D341Med (cell line): ENCODE measurements around the gene CFAP119.

Experiments used
- DNase-seq: peaks from one replicate; pipeline ENCODE4 v3.0.0; 2012; ENCODE audit warnings: low spot score

CFAP119 gene

DNA sequence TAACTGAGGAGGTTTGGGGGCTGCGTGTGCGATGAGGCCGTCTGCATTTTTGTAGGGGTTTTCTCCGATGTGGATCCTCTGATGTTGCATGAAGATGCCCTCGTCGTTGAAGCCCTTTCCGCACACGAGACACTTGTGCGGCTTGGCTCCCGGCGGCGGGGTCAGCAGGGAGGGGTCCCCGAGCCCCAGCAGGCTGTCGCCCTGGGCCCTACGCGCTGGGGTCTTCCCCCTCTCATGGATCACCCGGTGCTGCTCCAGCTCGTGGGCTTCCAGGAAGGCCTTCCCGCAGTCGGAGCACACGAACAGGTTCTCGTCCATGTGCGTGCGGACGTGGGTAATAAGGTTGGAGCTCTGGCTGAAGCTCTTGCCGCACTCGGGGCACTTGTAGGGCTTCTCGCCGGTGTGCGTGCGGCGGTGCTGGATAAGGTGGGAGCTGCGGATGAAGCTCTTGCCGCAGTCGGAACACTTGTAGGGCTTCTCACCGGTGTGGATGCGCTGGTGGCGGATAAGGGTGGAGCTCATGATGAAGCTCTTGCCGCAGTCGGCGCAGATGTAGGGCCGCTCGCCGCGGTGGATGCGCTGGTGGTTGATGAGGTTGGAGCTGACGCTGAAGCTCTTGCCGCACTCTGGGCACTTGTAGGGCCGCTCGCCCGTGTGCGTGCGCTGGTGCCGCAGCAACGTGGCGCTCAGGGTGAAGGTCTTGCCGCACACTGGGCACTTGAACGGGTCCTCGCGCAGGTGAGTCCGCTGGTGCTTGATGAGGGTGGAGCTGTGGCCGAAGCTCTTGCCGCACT, 20.8 kb upstream of the CFAP119 start:
- DNase-seq: no peak

DNA sequence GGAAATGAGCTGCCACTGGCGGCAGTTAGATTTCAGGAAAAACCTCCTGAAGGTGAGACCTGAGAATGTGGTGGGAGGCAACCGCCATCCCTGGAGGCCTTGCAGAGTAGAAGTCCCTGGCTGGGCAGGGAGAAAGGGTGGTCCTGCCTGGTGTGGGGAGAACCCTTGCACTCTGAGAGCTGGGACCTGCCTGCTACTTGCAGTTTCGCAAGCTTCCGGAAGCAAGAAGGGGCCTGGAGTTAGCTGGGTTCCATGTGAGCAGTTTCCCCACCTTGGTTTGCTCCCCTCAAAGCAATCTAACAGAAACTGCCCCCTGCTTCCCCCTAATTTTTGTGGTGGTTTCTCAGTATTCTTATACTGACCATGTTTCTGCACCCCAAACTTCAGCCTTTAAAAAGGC, 18.7 kb upstream of the CFAP119 start:
- no peak for DNase-seq

DNA sequence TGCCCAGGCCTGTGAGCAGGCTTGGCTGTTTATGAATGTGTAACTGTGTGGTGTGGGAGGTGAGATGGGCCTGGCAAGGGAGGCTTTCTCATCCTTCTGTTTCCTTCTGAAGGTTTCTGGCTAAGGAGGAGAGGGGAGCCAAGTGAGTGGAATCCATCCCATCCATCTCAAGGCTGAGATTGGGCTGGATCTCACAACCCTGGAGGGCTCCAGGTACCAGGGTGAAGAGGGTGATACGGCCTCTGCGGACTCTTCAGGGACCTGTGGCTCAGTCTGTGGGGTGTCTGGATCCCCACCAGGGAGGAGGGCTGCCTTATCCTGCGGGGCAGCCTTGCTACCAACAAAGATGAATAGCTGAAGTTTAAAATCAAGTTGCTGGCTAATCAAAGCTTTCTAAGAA, 18.2 kb upstream of the CFAP119 start:
- no peak for DNase-seq

DNA sequence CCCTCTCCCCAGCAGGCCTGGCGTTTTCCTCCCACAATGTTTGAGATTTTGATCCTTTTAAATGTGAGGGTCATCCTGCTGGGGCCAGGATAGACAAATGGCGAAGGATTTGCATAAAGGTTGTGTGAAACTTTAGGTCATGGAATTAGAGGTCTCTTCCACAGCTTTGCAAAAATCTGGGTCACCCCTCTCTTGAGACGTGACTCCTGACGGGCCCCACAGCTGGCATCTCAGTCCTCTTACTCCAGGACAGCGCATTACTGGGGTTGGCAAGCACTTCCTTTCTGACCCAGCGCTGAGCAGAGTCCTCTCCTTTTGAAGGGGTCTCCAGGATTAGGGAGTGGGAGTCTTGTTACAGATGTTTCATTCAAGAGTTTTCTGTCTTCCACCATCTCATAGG, 17.7 kb upstream of the CFAP119 start:
- no peak for DNase-seq

DNA sequence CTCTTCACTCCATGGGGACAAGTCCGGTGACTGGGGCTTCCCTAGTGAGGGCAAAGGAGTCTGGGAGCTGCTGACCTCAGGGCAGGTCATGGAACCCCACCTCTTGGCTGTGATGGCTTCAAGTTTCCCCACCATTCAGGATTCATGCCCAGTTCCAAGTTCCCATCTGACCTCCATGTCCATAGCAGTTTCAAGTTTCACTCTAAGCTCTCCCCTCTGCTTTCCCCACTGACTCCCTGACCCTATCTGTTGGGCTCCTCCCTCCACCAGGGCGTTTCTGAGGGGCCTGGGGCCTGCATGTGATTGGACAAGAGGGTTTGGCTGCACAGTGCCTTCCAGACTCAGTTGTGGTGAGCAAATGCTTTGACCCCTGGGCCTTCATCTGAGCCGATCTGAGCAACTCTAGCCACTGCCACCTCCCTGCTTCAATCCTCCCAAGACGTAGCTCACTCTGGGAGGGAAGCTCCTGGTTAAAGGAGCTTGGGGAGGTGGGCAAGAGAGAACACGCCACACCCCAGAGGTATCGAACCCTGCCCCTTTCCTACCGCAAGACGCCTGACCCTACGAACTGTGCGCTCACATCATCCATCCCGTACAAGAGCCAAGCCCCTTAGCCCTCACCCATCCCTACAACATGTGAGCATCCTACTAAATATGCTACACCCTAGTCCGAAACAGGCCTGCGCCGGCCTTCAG, 16.8 kb upstream of the CFAP119 start:
- no peak for DNase-seq

DNA sequence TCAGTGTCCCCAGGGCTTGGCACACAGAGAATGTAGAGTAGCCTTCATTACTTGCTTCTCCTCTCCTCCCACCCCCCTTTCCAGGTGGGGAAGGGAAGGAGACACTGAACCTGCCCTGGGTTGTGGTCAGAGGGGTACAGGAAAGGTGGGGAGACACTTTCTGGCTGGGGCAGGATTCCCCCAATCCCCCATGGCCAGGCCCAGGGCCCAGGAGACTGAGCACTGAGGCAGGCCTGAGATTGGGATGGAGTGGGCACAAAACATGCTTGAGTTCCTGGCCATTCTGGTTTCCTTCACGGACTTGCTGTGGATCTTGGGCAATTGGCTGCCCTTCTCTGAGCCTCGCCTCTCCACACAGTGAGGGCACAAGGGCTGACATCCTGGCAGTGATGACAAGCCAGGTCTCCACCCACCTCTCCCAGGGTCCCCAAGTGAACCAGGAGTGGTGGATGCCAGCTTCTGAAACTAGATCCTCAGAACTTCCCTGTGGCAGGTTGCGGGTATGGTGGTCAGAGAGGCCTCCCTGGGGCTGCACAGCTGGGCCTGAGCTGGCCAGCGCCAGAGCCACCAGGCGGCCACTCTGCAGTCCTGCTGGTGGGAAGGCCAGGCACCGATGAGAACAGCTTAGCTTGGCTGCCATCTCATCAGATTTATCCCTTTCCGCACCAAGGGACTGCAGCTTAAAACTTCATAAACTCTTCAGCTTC, 15.9 kb upstream of the CFAP119 start:
- no peak for DNase-seq

DNA sequence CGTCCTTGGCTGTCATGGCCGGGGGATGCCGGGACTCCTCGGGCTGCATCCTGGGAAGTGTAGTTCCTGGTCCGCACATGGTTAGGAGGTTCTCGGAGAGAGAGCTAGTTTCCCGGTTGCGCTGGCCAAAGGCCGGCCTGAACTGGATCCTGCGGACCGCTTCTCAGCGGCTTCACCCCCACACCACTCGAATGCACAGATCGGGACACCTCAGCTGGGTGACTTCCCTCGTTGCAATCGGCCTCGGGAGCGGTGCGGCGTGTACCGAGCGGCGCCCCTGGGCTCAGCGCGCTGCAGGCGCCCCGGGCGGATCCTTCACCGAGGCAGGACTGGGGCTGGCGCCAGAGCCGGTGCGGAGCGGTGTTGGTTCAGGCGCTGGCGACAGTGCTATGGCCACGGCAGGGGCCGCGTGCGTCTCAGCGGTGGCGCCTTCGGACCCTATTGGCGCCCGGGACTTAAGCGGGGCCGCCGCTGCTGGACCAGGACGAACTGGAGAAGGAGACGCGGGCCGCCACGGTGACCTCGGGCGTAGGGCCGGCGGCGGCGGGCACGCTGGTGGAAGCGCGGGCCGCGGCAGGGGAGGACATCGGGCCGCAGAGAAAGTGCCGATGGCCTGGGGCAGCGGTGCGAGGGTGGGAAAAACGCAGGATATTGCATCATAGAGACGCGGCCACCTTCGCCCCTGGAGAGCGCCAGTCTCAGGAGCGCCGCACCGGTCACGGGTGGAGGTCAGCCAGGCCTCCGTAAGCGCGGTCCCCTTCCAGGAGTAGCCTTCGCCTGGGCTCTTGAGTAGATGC, 13.7 kb upstream of the CFAP119 start:
- peak; percentile 92 for DNase-seq

DNA sequence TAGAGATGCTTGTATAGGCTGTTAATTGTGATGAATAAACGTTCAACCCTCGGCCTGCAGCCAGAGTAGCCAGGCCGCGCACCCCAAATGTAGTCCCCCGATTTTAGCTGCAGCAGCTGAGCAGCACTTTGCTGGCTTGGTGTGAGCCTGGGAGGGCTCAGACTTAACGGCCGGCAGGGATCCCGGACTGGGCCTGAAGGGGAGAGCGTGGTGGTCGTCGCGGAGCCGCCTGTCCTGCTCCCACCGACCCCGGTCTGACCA, 13.2 kb upstream of the CFAP119 start:
- no peak for DNase-seq

DNA sequence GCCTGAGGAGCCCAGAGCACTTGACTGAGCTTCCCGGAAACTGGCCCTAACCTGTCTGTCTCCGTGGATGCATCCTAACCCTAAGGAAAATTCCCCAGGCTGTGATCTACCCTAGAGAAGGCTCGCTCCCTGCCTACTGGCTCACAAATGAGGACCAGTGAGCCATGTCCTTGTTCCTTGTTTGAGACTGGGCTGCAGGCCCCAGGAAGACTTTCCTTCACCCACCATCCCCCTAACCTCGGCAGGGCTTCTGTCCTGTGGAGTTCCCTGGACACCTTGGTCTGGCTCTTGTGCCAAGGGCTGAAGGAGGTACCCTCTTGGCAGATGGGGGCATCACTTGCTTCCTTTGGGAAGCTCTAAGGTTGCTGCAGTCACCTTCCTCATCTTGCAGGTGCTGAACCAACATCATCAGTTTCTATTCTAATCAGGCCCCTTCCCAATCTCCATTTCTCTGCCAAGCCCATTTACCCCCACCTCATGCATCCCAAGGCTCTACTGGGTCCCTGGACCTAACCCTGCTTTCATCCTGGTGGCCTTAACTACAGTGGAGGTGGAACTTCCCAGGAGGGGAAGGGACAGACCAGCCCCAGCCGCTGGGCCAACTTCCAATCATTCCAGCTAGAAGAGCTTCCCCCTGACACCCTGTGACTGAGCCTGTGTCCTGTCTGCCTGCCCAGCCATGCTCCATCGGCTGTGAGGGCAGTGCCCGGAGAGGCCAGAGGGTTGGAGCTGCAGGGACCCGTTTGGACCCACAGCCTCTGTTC, 12.7 kb upstream of the CFAP119 start:
- DNase-seq: no peak

DNA sequence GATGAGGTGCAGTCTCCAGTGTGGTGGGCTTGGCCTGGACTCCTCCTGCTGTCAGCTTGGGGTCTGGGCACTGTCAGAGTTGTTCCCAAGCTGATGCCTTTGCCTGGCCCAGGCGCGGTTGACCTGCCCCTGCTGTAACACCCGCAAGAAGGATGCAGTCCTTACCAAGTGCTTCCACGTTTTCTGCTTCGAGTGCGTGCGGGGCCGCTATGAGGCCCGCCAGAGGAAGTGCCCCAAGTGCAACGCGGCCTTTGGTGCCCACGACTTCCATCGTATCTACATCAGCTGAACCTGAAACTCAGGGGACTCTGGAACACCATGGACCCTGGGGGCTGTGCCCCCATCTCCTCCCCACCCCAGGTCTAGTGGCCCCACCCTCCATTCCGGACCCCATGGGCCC, 12.0 kb upstream of the CFAP119 start:
- no peak for DNase-seq

DNA sequence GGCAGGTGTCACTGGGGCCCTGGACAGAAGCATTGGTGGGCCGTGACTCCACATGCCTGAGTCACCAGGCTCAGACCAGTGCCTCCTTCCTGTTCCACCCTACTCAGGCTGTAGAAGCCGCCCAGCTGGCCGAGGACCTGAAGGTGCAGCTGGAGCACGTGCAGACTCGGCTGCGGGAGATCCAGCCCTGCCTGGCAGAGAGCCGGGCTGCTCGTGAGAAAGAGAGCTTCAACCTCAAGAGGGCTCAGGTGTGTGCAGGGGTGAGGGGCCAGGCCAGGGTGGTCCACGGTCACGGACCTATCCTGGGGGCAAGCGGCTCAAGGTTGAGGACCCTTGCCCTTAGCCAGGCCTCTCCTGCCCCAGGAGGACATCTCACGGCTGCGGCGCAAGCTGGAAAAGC, 9.9 kb upstream of the CFAP119 start:
- no peak for DNase-seq

DNA sequence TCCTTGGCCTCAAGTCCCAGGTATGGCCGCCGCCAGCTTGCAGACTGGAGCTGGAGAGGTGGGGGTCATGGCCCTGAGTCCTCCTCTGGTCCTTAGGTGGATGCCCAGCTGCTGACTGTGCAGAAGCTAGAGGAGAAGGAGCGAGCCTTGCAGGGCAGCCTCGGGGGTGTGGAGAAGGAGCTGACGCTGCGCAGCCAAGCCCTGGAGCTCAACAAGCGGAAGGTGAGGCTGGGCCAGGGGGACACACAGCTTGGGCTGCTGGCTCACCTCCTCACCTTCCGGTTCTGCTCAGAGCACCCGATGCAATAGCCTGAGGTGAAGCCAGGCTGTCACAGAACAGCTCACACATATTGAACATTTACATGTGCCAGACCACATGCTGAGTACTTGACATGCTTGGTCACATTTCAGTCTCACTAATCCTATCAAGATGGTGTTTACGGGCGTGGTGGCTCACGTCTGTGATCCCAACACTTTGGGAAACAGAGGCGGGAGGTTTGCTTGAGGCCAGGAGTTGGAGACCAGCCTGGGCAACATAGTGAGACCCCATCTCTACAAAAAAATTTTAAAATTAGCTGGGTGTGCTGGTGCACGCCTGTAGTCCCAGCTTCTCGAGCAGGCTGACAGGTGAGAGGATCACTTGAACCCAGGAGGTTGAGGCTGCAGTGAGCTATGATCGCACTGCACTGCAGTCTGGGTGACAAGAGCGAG, 7.7 kb upstream of the CFAP119 start:
- no peak for DNase-seq

DNA sequence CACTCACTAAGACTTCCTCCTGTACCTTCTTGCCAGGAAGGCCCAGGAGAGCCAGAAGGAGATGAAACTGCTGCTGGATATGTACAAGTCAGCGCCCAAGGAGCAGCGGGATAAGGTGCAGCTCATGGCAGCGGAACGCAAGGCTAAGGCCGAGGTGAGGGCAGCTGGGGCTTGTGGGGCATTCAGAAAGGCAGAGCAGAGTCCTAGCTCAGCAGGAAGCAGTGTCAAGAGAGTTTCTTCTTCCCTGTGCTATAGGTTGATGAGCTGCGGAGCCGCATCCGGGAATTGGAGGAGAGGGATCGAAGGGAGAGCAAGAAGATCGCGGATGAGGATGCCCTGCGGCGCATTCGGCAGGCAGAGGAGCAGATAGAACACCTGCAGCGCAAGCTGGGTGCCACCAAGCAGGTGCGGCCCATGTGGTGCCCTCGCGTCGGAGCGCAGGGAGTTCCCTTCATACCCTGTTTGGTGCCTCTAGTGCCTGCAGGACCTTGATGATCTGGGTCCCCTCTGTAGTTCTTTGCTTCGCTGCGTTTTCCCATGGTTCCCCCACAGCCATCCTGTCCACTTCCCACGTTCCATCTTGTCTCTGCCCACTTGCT, 6.8 kb upstream of the CFAP119 start:
- DNase-seq: no peak

DNA sequence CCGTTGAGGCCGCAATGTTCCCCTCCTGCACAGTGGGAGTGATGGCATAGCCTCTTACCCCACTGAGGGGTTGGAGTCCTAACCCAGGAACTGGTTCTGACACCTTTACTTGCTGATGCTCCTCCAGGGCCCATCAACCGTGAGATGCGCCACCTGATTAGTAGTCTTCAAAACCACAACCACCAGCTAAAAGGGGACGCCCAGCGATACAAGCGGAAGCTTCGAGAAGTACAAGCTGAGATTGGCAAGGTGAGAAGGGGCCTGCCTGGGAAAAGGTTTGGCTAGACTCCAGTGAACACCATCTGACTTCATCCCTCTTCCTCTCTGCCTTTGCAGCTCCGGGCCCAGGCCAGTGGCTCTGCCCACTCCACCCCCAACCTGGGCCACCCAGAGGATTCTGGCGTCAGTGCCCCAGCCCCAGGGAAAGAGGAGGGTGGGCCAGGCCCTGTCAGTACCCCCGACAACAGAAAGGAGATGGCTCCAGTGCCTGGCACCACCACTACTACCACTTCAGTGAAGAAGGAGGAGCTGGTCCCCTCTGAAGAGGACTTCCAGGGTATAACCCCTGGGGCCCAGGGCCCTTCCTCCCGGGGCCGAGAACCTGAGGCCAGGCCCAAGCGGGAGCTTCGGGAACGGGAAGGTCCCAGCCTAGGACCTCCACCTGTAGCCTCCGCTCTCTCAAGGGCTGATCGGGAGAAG, 6.1 kb upstream of the CFAP119 start:
- DNase-seq: no peak

DNA sequence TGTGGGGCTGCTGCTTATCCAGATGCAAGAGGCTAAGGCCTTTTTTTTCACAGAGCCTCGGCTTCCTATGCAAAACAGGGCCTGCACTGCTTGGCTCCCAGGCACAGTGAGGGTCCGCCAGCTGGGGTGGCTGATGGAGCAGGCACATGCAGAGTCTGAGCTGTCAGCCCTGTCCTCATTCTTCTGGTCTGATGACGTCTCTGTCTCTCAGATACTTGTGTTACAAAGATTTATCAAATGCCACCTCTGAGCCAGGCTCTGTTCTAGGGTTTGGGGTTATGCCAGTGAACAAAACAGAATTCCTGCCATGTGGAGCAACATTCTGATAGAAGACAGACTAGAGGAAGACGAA, 5.0 kb upstream of the CFAP119 start:
- no peak for DNase-seq

DNA sequence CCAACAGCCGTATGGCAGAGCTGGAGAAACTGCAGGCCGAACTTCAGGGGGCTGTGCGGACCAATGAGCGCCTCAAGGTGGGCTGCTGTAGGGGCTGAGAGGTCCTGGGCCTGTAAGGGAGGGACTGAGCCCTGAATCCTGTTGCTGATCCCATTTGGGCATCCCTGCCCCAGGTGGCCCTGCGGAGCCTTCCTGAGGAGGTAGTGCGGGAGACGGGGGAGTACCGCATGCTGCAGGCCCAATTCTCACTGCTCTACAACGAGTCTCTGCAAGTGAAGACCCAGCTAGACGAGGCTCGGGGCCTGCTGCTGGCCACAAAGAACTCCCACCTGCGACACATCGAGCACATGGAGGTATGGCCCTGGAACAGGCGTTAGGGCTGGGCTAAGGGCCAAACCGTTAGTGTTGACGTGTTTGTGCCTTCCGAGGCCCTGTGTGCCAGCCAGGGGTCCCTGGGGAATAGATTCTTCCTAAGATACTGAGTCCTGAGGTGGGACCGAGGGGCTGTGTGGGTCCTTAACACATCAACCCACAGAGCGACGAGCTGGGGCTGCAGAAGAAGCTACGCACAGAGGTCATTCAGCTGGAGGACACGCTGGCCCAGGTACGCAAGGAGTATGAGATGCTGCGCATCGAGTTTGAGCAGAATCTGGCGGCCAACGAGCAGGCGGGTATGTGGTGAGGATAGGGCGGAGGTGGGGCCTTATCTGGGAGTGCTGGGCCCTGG, 4.5 kb upstream of the CFAP119 start:
- no peak for DNase-seq

DNA sequence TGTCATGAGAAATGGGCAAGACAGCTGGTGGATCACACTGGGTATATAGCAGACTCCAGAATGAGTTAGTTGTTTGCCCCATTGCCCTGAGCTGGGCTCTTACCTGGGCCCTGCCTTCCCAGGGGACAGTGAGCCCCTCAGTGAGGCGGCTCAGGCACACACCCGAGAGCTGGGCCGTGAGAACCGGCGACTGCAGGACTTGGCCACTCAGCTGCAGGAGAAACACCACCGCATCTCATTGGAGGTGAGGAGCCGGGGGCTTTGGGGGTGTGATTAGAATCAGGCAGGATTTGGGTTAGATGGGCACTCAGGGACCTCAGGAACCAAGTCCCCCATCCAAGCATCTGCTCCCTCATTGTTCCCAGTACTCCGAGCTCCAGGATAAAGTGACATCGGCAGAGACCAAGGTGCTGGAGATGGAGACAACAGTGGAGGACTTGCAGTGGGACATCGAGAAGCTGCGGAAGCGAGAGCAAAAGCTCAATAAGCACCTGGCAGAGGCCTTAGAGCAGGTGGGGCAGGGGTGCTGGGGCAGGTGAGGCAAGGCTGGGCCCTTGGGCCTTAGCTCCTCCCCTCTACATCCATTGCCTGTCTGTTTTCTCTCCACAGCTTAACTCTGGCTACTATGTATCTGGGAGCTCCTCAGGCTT, 3.1 kb upstream of the CFAP119 start:
- no peak for DNase-seq

DNA sequence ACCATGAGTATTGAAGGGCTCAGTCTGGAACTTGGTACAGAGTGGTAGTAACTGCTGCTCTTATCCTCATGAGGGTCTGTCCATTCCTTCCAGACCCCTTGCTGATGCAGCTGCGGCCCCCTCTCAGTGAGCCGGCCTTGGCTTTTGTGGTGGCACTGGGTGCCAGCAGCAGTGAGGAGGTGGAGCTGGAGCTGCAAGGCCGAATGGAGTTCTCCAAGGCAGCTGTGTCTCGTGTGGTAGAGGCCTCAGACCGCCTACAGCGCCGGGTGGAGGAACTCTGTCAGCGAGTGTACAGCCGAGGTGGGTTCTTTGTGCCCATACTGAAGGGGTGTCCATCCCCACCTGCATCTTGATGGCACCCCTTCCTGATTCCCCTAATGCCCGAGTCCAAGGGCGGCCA, 2.2 kb upstream of the CFAP119 start:
- DNase-seq: no peak
